Activated CD4-positive, alpha-beta T cell treated with anti-CD3 and anti-CD28 coated beads for 1 hour (primary cell): ENCODE measurements around the gene ZDHHC22.

Experiments
- DNase-seq: peaks from one replicate; pipeline ENCODE4 v3.0.0-alpha.2; 2020

Gene ZDHHC22

DNA sequence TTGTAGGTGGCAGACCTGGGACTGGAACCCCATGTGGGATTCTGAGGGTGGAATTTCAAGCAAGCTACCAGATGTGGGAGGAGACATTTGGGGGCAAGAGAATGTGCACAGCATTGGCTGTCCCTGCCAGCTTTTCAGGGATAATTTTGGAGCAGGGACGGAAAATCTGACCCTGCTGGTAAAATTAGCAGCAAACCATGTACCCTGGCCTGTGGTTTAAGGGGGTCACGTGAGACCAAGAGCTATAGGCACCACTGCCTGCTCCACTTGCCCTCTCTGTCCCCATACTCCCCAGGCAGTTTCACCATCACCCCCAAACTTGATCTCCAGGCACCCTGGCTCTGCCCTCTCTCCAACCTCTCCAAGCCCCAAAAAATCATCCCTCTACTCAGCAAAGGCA, 13.5 kb upstream of the ZDHHC22 start:
- DNase-seq = no peak

DNA sequence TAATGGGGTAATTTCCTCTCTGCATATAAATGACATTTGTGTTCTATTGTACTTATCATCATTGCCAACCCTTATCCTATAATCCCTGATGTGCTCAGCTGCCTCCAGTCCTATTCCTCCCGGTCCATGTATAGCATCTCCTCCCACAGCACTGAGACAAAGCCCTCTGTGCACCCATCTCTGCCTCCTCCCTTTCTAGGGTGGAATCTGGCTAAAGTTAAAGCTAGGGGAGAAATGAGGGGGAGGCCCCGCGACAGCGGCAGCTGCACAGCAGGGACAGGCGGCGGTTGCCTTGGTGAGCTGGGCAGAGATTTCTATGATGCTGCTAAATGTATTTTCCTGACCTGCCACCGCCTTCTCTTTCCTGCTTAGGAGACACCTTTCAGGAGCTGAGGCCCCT, 12.8 kb upstream of the ZDHHC22 start:
- no peak for DNase-seq

DNA sequence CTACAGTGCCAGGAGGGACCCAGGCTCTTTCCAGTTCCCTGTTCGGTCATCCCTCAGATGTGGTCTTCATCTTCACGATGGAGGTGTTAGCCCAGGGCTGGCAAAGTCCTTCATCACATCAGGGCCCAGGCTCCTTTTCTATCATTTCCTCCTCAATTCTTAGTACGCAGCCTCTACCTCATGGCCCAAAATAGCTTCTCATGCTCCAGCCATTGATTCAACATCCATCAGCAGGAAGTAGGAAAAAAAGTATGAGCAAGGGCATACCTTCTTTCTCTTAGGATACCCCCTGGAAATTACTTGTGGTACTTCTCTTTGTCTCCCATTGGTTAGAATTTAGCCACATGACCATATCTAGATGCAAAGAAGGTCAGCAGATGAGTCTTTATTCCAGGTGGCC, 12.2 kb upstream of the ZDHHC22 start:
- DNase-seq = no peak

DNA sequence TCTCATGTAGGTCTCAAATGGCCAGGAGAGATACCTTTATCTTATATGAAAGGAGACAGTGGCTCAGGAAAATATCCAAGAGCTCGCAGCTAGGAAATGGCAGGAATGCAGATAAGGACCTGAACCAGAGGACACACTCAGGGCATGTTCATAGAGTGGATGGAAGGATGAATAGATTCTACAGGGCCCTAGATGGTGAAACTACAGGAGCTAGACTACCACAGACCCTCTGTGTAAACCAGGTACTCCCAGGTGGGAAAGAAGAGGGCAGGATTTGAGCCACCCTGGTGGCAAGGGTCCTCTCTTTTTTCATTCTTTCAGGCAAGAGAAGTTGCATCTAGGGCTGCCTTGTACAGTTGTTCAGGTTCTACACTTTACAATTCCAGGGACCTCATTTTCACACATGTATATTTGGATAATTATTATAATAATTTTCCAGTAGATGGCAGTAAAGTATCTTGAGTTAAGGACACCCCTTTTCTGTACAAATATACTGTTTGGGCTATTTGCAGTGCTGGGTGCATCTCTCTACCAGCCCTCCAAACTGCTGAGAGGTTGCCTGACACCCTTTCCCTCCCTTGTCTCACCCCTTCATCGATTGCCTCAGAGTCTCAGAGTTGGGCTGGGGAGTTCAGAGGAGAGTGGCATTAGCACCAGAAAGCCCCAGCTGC, 10.5 kb upstream of the ZDHHC22 start:
- DNase-seq = no peak

DNA sequence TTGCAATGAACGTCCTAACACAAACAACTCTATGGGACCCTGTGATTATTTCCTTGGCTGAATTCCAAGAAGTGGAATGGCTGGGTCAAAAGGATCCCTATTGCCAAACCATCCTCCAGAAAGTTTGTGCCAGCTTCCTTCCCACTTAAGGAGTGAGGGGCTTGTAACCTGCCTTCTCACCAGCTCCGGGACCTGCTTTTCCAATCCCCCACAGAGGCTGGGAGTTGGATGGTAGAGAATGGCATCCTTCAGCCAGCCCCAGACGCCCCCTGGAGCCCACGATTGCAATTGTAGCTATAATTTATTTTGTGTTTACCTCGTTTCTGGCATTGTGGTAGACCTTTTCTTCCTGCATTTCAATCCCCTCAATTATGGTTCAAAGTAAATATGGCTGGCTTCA, 9.7 kb upstream of the ZDHHC22 start:
- DNase-seq = no peak

DNA sequence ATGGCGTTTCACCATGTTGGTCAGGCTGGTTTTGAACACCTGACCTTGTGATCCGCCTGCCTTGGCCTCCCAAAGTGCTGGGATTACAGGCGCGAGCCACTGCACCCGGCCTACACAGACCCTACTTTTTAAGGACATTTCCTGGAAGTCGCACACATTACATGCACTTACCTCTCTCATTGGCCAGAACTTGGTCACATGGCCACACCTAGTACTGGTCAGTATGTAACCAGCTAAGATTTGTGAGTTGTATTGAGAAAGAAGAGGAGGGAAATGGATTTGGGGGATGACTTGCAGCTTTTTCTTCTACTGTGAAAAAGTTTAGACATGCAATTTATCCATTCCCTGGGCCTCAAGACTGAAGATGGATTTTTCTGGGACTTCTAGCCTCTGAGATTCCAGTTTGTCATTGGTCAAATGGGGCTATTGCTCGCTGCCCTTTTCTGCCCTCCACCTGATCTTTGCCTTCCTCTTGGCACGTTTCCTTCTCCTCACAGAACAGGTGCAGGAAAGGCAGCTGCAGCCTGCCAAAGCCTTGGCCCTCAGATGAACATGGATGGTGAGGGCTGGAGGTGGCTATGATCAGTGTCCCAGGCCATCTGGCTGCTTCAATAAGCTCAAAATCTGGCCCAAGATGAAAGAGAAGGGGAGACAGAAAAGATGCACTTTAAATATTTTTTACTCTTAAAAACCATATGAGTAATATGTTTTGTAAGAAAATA, 7.1 kb upstream of the ZDHHC22 start:
- no peak for DNase-seq

DNA sequence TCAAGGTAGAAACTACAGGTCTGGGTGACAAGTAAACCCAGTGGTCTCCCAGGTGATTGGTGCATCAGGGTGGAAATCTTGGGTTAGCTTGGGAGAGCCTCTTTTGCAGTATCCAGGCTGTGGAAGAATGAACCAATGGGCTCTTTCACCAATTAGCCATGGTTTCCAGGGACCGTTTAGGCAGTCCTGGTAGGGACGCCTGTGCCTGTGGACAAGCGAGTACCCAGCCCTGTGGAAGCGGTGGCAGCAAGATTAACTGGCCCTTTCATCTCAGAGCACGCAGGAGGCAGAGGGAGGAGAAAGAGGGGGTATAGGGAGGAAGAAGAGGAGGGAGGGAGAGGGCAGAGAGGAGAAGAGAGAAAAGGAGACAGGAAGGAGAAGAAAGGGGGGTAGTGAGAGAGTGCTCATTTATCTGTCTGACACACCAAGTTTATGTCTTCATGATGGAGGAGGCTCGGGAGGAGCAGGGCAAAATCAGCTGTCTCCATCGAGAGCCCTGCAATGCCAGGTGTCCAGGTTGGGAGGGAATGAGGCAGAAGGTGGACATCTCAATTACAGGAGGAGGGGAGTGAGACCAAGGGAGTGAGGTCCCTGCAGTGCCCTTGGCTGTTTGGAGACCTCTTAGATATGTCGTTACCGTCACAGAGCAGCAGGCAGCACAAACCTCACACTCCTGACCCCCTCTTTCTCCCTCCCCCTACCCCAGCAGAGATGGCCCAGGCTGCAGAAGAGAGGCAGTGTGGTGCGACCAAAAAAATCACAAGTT, 4.6 kb upstream of the ZDHHC22 start:
- no peak for DNase-seq

DNA sequence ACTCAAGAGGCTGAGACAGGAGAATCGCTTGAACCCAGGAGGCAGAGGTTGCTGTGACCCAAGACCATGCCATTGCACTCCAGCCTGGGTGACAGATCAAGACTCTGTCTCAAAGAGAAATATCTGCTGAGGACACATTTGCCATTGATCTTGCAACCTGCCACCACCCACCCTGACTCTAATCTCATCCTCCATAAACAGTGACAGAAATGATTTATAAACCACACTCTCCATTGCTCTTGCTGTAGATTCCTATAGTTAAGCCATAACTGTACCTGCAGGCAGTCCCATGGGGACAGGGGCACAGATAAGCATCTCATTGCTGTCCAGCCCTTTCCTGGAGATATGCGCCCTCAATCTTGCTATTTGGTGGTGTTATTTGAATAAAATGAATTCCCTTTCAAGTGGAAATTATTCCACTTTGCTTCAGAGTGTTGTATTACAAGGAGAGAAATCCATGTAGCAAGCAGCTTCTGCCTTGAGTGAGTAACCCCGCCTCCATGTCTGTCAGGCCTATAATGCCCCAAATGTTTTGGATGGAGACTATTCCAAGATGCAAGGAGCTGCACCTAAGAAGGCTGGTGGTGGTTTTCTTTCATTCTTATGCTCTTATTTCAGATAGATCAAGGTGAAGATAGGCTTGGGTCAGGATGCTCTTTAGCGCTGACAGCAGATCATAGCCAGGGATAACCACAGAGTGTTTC, 3.0 kb upstream of the ZDHHC22 start:
- DNase-seq = no peak

DNA sequence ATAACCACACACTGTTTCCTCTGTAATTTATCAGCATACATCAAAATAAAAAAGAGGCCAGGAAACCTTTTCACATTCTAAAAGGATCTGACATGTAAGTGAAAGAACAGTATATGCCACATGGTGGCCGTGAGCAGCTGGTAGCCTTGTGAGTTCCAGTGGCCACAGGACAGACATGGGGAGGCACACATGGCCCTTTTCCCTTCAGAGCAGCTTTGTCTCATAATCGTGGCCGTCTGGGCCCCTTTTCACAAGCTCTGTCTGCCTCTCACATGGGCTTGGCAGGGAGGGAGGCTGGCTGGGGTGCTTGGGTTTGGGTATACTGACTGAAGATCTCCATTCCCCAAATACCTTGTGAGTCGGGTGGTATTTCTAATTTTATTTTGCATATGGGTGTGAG, 1.5 kb upstream of the ZDHHC22 start:
- no peak for DNase-seq

DNA sequence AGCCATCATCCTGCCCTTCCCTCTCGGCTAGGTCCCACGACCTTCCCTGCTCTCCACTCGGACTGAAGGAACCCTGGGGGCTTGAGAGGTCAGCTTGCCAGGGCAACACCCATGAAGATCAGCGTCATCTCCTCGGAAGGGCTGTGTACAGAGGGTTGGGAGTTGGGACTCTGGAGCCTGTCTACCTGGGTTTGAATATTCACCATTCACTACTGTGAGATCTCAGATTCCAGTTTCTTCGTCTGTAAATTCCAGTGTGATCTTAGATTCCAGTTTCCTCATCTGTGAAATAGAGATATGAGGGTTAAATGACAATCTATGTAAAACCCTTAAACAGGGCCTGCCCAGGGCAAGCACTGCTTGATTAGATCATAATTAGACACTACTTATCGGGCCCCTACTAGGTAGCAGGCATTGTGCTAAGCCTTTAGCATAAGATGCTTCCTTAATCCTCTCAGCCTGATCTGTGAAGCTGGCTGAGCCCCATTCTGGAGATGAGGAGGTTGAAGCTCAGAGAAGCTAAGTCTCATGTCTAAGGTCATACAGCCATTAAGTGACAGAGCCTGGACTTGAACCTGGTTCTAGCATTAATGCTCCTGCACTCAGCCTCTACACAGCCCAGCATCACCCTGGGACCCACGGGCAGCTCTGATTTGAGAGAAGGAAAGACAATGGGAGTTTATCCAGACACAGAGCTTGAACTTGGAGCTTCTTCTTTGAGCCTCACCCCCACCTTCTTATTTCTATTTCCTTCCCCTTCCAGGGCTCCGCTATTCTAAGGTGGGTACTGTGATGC, 612 bp upstream of the ZDHHC22 start:
- no peak for DNase-seq

DNA sequence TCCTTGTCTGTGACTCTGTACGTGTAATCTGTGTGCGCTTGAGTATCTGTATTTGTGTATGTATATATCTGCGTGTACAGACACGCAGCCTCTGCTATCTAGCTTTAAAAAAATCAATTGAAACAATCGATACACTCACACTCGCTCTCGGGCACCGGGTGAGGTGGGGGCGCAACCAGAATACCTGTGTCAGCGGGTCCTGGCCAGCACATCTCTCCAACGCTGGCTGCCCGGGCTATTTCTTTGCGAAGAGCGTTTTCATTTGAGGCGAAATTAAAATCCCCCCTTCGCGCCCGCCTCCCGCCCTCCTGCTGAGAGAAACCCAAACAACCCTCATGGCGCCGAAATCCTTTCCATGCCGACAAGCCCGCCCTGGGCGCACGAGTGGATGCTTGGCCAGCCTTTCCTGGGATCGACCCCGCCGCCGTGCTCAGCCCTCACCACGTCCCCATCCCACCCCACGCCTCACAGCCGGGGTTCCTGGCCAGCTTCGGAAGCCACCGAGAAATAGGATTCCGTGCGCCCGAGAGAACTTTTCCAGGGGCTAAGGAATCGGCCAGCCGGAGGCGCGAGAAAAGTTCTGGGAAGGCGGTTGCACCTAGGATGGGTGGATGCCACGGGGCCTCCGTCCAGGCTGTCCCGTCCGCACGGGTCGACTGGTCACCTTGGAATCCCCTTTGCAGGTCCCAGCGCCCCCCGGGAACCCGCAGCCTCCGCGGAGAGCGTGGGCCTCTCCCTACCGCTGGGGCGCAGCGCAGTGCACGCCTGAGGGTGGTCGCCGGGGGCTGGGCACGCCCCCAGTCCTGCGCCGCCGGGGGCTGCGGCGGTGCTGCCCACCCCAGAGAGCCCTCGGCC, 1.0 kb downstream of the ZDHHC22 start:
- no peak for DNase-seq

DNA sequence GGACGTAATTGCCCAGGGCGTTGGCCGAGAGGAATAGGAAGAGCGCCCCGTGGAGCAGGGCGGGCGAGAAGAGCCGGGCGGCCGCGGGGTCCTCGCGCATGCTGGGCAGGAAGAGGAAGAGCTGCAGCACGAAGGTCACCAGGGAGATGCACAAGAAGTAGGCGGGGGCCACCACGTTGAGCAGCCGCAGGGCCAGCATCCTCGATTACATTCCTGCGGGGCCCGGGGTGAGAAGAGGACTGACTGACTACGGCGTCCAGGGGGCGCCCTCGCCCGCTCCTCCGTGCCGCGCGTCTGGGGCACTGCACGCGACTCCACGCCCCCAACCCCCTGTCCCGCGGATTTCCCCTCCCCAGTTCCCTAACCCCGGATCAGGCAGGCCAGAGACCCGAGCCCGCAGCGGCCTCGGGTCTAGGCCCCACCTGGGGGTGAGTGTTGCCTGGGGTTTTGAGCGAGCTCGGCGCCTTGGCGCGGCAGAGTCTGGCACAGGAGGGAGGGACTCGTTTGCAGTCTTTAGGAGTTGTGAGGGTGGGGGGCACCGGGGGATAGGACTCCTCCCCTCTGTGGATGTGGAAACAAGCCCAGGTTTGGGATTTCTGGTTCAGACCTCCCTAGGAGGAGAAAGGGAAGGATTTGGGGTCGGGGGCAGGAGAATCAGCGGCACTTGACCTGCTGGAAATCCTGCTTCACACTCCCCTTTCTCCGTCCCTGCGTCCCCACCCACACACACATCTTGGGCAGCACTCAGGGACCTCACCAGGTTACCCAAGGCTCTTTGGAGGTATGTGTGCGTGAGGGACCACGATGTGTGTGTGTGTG, 1.8 kb downstream of the ZDHHC22 start:
- DNase-seq = no peak

DNA sequence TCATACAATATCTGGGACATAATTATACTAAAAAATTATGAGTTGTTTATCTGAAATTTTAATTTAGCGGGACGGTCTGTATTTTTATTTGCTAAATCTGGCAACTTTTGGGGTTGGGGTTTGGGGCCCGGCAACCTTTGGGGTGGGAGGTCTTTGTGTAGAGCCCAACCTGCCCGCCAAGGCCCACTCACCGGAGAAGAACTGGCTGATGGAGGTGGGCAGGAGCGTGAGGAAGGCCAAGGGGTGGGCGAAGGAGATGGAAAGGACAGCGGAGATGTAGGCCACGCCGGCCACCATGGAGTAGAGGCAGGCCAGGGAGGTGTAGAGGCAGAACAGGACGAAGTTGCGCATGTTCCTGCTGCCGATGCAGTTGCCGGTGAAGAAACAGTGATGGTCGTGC, 2.6 kb downstream of the ZDHHC22 start:
- no peak for DNase-seq

DNA sequence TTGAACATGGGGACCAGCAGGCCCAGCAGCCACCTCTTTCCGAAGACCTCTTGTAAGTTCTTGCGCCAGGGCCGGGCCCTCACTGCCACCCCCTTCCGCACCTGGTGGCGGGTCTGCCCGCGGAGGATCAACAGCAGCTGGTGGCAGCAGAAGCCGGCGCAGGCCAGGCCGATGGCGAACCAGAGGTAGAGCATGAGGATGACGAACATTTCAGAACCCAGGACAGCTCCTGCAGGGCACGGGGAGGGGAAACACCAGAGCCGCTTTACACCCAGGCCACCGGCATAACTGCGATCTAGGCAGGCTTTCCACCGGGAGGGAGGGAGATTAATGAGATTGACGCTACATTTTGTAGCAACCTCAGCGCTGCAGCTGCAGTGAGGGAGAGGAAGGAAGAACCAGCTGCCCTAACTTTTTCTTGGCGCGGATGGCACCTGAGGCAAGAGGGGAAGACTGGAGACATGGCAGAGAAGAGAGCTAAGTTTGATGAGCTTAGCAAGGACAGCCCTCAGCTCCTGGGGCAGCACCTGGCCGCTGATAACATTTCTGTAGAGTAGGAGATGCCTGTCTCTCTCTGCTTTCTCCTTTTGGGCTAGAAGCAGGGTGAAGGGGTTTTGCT, 7.8 kb downstream of the ZDHHC22 start:
- no peak for DNase-seq

DNA sequence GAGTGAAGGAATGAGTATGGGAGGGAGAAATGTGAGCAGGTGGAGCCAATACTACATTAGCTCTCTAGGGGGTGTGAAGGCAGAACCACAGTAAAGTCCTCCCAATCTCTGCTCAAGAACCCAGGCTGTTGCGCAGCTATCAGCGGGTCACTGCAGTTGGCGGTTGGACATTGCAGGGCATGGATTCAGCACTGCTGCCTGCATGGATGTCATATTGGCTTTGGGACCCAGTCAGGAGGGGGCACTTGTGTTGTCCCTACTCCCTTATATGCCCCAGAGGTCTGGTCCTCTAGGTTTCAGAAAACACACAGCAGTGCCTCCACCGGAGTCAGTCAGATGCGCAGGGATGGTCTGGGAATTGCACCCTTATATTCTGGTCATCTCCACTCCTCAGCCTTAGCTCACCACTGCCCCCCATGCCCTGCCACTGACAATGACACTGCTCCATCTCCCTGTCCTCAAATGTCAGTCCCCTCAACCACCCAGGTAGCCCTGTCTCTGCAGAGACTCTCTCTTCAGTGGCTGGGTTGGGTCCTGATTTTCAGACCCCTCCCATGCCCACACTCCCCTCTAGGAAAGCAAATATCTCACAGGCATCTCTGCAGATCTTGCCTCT, 9.6 kb downstream of the ZDHHC22 start:
- no peak for DNase-seq

DNA sequence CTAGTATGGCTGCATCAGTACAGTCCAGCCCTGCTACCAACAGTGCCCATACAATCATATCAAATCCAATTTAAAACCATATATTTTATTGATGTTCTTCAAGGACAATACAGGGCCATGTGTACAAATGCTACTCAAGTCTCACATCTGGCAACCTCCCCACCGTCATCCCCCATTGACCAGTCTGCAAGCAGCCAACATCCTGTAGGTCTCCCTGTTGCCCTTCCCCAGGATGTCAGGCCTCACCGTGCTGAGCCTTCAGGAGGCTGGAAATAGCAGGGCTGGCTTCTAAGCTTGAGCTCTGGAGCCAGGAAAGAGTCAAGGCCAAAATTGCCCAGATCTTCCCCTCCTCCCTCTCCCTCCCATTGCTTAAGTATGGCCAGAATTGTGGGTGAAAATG, 10.4 kb downstream of the ZDHHC22 start:
- DNase-seq = no peak

DNA sequence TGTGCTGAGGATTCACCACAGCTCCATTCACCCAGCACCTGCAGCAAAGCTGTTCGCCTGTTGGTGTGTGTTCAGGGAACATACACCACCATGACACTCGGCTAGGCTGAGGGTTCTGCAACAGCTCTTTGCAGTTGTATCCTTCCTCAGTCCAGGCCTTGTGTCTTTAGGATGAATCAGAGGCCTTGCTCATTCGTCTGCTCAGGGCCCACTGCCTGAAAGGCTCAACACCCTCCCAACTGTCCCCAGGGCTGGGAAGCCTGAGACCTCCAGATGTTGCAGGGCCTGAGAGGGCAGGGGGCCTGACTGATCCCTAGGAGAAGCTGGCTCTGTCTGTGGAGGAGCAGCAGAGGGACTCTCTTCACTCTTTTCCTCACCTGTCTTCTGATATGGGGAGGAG, 11.2 kb downstream of the ZDHHC22 start:
- no peak for DNase-seq

DNA sequence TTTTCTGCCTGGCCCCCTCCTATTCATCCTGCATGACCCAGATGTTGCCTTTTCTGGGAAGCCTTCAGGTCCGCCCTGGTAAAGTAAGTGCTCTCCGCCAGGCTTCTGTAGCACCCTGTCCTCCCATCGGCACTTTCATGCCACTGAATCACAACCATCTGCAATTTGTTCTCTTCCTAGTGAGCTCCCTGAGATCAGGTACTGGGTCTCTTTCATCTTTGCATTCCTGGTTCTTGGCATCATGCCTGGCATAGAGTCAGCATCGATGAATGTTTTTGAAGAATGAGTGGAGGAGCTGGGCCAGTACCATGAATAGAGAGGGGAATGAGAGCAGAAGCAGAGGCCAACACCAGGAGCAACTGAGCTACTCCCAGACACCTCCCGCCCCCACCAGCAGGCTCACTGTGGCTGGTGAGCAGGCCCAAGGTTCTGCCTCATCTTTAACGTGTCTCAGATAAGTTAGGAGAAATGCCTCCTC, 13.1 kb downstream of the ZDHHC22 start:
- no peak for DNase-seq

DNA sequence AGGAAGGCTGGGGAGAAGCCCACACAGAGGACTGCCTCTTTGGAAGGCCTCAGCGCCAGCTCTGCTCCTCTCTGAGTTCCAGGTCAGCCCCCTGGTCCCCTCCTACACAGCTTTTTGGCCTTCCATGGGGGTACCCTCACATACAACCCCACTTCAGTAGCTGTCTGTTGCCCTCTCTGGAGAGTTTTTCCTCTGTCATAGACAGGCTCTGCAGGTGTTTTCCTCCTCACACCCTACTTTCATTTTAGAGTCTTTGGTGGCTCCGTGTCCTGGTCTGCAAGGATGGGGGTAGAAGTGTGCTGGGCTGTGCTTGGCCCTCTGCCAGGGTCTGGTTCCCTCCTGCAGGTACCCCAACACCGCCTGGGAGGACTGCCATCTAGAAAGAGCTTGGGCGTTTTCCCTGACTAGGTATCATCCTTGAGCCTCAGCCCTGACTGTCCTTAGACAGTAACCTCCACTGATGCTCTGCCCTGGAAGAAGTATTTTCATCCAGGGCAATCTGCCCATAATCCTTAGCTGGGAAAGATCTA, 15.1 kb downstream of the ZDHHC22 start:
- no peak for DNase-seq
